ENCODE results near the gene ATP4B. TPM values are rescaled to one million over a fixed set of nuclear protein-coding genes. Genes with fewer than 3 reads are reported as not detected.

ATP4B gene
- total and polyA plus RNA-seq, 7 donors = 0.04 TPM; not detected in 6

DNA sequence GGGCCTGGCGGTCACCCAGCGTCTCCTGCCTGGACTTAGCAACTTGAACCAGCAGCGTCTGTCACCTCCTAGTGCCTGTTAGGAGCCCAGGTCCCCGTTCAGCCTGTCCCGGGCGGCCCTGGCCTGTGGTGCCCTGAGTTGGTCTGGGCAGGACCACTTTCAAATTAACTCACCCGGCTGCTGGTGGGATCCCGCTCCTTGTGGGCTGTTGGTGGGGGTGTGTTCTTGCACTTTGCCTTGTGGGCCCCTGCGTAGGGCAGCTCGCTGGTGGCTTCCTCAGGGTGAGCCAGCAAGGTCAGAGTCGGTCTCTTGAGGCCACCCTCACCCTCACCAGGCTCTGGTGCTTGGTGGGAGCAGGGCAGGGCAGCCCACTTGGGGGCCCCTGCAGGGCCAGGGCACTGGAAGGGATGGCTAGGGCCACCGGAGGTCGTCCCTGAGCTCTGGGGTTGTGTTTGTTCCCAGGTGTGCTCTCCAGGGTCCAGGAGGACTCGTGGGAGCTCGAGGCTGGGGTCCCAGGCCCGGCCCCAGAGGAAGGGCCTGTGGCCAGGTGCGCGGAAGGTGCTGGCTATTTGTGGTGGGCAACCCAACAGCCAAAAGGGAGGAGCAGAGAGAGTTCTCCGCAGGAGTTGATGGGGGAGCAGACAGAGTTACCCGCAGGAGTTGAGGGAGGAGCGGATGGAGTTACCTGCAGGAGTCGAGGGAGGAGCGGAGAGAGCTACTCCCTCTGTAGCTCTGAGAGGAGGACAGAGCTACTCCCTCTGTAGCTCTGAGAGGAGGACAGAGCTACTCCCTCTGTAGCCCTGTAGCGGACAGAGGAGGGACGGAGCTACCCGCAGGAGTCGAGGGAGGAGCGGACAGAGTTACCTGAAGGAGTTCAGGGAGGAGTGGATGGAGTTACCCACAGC lies 56.6 kb downstream of the ATP4B start:
- Histone ChIP-seq H3K27me3 (ENCODE audit: insufficient read depth in 3 of 3, low read length in 2 of 3) (no peaks in the 10 kb centered on the region), H3K4me1 (no peaks in the 10 kb centered on the region), H3K27ac (no peak overlapping the region), H3K36me3 (ENCODE audit: insufficient read depth in 1 of 2, low read depth in 1 of 2) (peaks cover 0 to 5% of the 10 kb centered on the region in 2 donors), H3K4me3 (no peak overlapping the region), H3K9me3 (no peaks in the 10 kb centered on the region)
- DNase-seq (peak in 1 of 2 donors; percentile 52), ATAC-seq (no peak)
- TF ChIP-seq, protein P1, sequence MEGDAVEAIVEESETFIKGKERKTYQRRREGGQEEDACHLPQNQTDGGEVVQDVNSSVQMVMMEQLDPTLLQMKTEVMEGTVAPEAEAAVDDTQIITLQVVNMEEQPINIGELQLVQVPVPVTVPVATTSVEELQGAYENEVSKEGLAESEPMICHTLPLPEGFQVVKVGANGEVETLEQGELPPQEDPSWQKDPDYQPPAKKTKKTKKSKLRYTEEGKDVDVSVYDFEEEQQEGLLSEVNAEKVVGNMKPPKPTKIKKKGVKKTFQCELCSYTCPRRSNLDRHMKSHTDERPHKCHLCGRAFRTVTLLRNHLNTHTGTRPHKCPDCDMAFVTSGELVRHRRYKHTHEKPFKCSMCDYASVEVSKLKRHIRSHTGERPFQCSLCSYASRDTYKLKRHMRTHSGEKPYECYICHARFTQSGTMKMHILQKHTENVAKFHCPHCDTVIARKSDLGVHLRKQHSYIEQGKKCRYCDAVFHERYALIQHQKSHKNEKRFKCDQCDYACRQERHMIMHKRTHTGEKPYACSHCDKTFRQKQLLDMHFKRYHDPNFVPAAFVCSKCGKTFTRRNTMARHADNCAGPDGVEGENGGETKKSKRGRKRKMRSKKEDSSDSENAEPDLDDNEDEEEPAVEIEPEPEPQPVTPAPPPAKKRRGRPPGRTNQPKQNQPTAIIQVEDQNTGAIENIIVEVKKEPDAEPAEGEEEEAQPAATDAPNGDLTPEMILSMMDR (IDR thresholded peaks at IDR 0.05) = no peak
- intact Hi-C loops (cut with DNase I) = no loop called here
- 95 to 97% (median 96%) methylated on average over 27 to 28 of the region's 28 CpGs for WGBS, 3 donors

DNA sequence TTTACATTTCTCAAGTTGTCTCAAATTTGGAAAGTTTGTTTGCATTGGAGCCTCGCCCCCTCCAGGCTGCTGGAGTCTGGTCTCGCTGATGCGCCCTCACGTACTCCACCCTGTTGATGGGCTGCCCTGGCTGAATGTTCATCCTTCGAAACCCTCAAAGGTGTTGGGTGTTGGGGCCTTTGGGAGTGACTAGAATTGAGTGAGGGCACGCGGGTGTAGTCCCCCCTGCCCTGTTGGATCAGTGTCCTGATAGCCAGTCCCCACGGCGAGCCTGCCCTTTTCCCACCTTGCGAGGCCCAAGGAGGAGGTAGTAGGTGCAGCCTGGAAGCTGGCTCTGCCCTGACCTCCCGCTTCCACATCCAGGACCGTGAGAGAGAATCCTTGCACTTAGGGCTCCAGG lies 58.6 kb downstream of the ATP4B start:
- intact Hi-C loops (cut with DNase I) = no loop called here
- H3K9me3 ChIP-seq = no peaks in the 10 kb centered on the region
- H3K36me3 ChIP-seq (ENCODE audit: insufficient read depth in 1 of 2, low read depth in 1 of 2) = peaks cover 0 to 5% of the 10 kb centered on the region in 2 donors
- TF ChIP-seq, protein P1 (IDR thresholded peaks at IDR 0.05) = no peak
- WGBS, 3 donors = 94 to 99% (median 97%) methylated on average over 12 of the region's 12 CpGs
- H3K27me3 ChIP-seq (ENCODE audit: insufficient read depth in 3 of 3, low read length in 2 of 3) = no peaks in the 10 kb centered on the region
- no peaks in the 10 kb centered on the region for H3K4me1 ChIP-seq
- ATAC-seq (no peak), DNase-seq (peak in 1 of 2 donors; percentile 35)
- H3K27ac ChIP-seq = no peak overlapping the region
- H3K4me3 ChIP-seq = no peak overlapping the region

Other genes with a start within 250 kb of the ATP4B start
- gene ADPRHL1, start 204.7 kb downstream of the ATP4B start, total RNA-seq = 100 to 1,000 TPM; 186 to 776 (median 416) TPM
- gene ADPRHL1, start 204.7 kb downstream of the ATP4B start, polyA plus RNA-seq = 100 to 1,000 TPM; 219 to 326 (median 249) TPM
- gene DCUN1D2, start 167.5 kb downstream of the ATP4B start, total RNA-seq = 10 to 100 TPM; 65.7 to 87.0 (median 77.6) TPM
- 100 to 1,000 TPM in 1 of 3 donors, 10 to 100 TPM in 2; 32.4 to 151 (median 57.2) TPM for gene DCUN1D2, start 167.5 kb downstream of the ATP4B start, polyA plus RNA-seq
- 10 to 100 TPM; 27.3 to 37.2 (median 31.6) TPM for gene TFDP1, start 73.4 kb downstream of the ATP4B start, total RNA-seq
- gene TFDP1, start 73.4 kb downstream of the ATP4B start, polyA plus RNA-seq = 10 to 100 TPM; 18.8 to 40.2 (median 31.4) TPM
- gene GRK1, start 9.0 kb upstream of the ATP4B start, total RNA-seq = under 1 TPM in 1 of 4 donors, not detected in 3; 0.10 TPM
- gene GRK1, start 9.0 kb upstream of the ATP4B start, polyA plus RNA-seq = not detected
- gene TMEM255B, start 101.0 kb upstream of the ATP4B start, total RNA-seq = 1 to 10 TPM; 2.0 to 5.1 (median 3.4) TPM
- 1 to 10 TPM in 2 of 3 donors, under 1 TPM in 1; 0.45 to 3.1 (median 1.3) TPM for gene TMEM255B, start 101.0 kb upstream of the ATP4B start, polyA plus RNA-seq
- 100 to 1,000 TPM in 1 of 4 donors, 10 to 100 TPM in 3; 65.5 to 103 (median 75.9) TPM for gene GAS6, start 205.9 kb upstream of the ATP4B start, total RNA-seq
- gene GAS6, start 205.9 kb upstream of the ATP4B start, polyA plus RNA-seq = 10 to 100 TPM; 51.6 to 90.9 (median 52.1) TPM